Right kidney (tissue), 1 donor: ENCODE data around the gene PLXNC1.
A peak's percentile ranks its signal among the peaks of the same experiment; 100 is the strongest.

ENCODE experiments used
- DNase-seq: peaks from one replicate; pipeline ENCODE4 v3.0.0-alpha.2; 2016

The PLXNC1 gene

DNA sequence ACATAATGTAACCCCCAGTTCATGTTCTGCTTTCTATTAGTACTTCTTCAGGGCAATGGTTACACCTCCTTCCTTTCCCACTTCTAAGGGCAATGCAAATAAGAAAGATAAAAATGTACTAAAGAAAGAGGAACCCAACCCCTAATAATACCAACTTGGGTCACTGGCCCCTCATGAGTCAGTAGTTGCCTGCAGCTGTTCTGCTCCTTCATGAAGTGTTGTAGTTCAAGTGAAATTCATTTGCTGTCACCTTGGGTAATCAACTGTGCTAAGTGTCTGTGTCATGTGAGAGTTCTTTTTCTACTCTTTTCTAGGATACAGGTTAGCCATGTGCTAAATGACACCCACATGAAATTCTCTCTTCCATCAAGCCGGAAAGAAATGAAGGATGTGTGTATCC is 91.8 kb downstream of the PLXNC1 start:
- no peak for DNase-seq

GRCh38 chr12:94242901-94243300 is 94.5 kb downstream of the PLXNC1 start:
- no peak for DNase-seq

- DNase-seq: no peak
These were observed 96.1 kb downstream of the PLXNC1 start for GRCh38 chr12:94244165-94245133.

- no peak for DNase-seq
These were observed 97.4 kb downstream of the PLXNC1 start for GRCh38 chr12:94245631-94246383.

- DNase-seq: no peak
These were observed 98.9 kb downstream of the PLXNC1 start for GRCh38 chr12:94247246-94247645.

DNA sequence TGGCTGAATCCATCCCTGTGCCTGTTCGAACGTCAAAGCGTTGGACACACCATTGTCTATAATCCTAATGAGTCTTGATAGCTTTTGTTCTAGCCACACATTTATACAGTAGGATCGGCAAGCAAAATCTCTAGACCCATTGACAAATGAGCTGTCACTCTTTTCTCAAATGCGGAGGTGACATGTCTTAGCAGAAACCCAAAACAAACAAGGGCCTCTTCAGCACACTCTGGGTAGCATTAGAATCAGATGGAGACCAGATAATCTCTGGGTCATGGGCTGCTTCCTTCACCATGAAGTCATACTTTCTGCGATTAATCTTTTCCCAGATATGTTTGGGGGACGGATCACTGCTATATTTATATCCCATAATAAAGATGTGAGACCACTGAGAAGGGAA is 100.2 kb downstream of the PLXNC1 start:
- no peak for DNase-seq

- no peak for DNase-seq
These were observed 101.8 kb downstream of the PLXNC1 start for GRCh38 chr12:94250130-94250529.

- DNase-seq: no peak
These were observed 105.9 kb downstream of the PLXNC1 start for GRCh38 chr12:94254270-94254669.

GRCh38 chr12:94255006-94255405 is 106.6 kb downstream of the PLXNC1 start:
- DNase-seq: no peak

- DNase-seq: no peak
These were observed 107.1 kb downstream of the PLXNC1 start for GRCh38 chr12:94255428-94255827.

- no peak for DNase-seq
These were observed 110.2 kb downstream of the PLXNC1 start for GRCh38 chr12:94258593-94258992.

DNA sequence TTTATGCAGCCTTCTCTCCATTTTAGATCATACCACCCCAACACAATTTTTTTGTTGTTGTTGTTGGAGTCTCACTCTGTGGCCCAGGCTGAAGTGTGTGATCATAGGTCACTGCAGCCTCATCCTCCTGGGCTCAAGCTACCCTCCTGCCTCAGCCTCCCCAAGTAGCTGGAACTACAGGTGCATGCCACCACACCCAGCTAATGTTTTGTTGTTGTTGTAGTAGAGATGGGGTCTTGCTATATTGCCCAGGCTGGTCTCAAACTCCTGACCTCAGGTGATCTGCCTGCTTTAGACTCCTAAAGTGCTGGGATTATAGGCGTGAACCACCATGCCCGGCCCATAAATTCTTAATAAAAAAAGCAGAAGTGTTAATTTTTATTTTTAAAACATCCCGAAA is 111.6 kb downstream of the PLXNC1 start:
- no peak for DNase-seq

GRCh38 chr12:94260717-94261116 is 112.3 kb downstream of the PLXNC1 start:
- no peak for DNase-seq

DNA sequence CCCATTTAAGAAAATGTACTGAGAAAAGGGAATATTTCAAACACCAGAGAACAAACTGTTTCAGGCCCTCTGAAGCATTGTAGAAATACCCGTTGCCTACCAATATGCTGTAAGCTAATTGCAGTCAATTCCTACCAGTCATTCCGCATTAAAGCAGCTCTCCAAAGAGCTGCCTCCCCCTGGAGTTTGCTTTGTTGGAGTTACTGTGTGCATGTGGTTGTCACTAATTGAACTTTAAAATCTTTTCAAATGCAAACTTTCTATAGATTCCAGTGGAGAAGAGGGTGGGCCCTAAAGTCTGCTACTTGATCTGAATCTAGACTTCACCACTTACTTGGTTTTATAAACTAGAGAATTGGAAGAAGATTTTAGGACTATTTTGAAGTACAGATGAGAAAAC is 112.7 kb downstream of the PLXNC1 start:
- DNase-seq: no peak

- no peak for DNase-seq
These were observed 113.4 kb downstream of the PLXNC1 start for GRCh38 chr12:94261786-94262185.

GRCh38 chr12:94262228-94263010 is 114.0 kb downstream of the PLXNC1 start:
- peak; percentile 55 for DNase-seq

DNA sequence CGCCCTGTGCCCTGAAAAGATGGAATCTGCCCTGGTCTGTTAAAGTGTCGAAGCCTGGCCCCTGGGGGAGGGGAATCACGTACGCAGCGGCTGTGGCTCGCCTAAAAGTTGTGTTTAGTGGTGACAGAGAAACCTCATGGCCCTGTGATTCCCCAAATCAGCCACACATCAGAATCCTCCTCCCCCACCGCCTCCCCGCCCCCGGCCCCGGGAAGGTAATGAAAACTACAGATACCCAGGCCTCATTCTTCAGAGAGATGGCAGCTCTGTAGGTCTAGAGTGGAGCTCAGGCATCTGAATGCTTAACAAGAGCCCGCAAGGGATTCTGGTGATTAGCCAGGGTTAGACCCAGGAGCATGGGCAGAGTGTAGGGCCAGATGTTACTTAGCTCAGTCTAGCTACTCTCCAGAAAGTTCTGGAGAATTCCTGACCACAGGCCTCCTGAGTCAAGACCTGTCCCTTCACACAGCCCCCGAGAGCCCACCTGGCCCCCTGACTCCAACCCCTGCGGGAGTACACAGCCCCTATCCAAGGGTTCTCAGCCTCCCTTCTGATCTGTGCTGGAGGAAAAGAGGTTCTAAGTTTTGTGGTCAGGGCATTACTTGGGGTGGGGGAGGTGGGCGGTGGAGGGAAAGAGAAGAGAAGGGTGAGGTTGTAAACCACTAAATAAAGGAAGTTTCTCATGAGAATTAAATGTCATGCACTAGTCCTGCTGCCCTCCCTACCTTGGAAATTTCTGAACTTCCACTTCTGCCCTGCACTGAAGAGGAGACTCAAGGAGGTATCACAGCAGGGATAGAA is 114.8 kb downstream of the PLXNC1 start:
- DNase-seq: no peak

DNA sequence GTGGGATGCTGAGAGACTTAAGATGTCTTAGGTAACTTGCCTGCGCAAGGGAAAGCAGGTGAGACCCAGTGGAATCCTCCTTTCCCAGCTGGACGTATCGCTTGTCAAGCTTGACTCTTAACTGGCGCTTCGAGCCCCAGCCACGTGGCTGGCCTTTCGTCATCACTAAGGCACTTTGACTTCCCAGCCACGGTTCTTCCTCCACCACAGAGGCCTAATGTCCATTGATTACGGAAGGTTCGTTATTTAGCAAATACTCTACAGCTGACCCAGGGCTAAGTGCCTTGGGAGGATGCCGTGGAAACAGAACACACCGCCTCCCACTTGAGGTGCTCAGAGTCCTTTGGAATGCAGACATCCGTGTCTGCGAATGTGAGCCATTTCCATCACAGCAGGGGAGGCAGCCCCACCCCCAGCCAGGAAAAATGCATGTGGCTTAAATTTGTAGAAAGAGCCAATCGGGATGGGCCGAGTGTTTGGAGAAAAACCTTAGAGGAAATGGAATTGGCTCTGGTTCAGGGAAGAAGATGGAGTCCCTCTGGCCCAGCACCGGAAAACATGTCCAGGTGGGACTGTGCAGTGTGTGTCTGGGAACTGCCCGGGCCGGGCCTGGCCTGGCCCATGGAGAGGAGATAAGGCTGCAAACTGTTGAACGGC is 115.7 kb downstream of the PLXNC1 start:
- DNase-seq: no peak

DNA sequence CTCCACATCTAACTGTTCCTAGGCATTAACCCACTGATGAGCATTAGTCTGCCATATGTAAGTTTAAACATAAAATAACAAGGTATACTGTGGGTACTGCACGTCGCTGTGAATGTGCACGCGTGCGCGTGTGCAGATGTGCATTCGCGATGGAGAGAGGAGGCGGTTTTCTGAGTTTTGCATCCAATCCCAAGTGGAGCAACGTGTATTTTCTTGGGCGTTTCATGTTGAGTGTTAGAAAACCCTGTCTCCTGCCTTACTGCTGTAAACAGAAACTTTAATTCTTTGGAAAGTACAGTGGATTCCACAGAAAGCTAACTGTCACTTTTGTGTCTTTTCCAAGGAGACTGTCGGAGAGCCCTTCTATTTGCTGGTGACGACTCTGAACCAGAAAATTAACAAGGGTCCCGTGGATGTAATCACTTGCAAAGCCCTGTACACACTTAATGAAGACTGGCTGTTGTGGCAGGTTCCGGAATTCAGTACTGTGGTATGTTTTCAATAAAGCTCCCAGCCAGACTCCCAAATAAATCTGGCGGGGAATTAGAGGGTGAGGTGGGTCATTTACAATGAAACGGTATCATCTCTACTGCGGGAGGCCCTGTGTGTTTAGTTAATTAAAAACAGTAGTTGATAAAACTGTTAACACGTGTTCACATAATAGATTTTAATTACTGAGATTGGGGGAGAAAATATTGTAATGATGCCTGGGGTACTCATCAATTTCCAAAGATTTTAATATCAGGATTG is 116.5 kb downstream of the PLXNC1 start:
- DNase-seq: no peak

DNA sequence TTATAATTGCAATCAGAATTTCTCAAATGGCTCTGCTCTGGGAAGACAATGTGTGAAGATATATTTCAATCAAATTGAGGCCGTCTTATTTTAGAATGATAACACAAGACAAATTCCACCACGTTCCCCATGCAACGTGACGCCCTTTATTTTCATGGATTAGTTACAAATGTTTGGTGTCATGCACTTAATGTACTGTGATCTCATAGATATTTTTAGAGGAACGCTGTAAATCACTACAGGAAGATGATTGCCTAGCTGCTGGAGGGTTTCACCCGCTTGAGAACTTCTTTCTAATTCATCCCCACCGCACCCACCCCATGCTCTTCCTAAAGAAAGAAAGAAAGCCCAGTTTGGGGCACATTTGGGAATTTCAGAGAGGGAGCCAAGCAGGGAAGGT is 117.2 kb downstream of the PLXNC1 start:
- DNase-seq: no peak
